Measurements from ENCODE around the gene ZNF385B.
A peak's percentile ranks its signal among the peaks of the same experiment; 100 is the strongest.

Gene ZNF385B

DNA sequence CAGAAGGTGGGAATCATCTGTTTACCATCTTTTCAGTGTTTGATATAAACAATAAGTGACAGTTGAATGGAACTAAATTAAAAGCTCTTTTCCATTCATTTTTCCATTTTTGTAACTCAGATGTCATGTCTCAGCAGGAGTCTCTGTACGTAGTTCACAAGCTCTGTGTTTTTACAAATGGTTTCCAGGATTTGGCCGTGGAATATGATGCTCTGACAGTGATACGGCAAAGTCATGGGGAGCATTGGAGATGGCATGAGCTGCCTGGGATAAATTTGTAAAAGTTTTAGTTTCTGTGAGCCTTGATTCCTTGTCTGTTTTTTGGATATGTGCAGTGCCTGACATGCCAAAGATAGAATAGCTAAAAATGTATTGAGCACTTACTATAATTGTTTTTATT is 428.7 kb downstream of the ZNF385B start:
- ATAC-seq, result no peak

DNA sequence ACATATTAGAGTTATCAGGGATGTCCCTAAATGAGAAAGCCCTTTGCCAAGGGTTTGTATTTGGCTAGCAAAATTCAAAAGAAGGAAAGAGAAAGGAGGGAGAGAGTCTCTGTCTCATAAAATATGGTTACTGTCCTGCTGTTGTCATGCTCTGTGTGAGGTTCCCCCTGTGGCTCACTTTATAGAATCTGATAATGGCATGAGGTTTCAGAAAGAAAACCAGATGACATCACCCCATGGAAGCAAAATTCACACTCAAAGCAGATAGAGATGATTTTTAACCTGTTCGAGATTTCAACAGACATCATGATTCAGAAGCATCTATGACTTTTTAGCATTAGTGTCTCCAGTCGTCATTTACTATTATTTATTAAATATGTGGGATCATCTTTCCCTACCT is 431.8 kb downstream of the ZNF385B start:
- ATAC-seq, result no peak

DNA sequence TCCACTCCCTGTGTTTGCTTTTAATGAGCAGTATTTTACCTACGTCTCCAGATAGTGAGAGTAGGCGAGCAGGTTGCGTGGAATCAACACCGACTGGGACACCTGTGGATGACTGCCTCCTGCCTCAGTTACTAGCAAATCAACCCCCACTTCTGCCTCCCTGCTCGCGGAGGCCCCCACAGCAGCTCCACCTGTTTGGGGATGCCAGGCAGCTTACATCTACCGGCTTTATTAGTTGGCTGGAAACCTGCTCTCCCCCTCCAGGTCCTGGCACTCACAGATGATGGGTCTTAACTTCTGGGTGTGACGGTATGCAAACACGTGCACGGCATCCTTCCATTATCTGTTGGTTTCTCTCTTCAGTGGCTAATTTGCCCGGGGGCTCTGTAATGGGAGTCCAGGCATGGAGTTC is 432.3 kb downstream of the ZNF385B start:
- no peak for ATAC-seq

DNA sequence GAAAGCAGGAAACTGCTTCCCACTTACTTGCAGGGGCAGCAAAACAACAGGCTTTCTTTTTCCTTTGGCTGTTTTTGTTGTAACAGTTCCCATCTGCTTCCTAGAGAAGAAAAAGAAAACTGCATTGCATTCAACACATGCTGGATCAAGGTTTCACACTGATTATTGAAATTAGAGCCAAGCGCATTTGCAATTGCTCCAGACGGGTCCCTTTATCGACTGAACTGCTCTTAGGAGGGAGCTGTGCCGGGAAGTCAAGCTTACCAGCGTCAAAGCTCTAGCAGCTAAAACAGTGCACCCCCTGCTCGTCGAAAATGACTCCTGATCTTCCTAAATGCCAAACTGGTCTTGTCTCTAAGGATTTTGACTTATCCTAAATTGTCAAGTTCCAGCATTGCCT is 432.8 kb downstream of the ZNF385B start:
- no peak for ATAC-seq

DNA sequence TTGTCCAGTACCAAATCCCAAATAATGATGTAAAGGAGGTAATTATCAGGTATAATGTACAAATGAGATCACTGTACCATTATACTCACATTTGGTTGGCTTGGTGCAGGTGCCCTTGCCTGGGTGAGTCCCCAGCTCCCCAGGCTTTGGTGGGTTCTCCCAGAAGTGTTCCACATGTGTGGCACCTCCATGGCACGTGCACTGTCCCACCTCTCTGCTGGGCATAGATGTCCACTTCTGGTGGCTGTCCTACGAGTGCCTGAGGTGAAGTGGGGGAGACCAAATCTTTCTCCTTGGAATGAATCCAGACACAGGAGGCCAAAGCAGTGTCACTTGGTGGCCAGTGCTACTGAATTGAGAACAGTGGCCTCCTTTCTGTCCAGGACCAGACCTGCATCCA is 434.3 kb downstream of the ZNF385B start:
- ATAC-seq, result no peak

DNA sequence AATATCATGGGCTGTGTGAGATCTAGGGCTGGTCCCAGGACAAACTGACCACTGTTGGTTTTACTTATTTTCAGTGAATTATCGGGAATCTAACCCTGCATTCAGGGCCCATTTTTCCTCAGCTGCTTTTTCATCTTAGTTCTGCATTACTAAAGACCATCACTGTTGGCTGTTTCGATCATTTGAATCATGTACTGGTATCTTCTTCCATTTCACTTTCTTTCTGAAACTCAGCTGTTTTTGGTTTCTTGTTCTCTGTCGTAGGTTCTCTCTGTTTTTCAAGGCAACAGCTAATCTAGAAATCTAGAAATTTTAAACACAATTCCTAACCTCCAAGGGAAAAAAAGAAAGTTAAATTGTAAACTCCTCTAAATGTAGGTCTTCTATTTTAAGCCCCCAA is 436.8 kb downstream of the ZNF385B start:
- ATAC-seq, result no peak

DNA sequence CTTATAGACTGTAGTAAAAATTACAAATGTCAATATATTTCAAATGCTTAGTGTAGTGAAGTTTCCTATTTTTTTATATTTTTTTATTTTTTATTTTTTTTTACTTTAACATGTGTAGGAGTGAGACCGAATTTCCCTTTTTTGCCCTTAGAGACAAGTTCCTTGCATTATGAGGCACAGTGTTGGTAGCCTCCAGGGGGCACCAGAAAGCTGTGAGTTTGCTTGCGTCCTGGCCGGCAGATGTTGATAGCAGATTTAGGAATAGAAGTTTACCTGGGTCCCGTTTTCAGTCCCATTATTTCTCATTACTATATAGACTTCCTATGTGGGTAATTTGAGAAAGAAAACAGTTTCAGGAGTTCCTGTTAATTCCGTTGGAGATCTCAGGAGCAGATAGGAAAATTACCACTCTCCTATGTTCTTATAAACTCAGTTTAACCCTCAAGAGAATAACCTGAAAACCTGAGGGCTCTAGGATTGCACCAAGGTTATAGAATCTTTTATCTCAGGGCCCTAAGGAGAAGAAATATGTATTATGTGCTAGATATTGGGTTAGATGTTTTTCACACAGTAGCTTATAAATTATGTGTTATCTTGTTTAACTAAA is 439.3 kb downstream of the ZNF385B start:
- peak in 1 of 2 donors; percentile 45 for ATAC-seq

DNA sequence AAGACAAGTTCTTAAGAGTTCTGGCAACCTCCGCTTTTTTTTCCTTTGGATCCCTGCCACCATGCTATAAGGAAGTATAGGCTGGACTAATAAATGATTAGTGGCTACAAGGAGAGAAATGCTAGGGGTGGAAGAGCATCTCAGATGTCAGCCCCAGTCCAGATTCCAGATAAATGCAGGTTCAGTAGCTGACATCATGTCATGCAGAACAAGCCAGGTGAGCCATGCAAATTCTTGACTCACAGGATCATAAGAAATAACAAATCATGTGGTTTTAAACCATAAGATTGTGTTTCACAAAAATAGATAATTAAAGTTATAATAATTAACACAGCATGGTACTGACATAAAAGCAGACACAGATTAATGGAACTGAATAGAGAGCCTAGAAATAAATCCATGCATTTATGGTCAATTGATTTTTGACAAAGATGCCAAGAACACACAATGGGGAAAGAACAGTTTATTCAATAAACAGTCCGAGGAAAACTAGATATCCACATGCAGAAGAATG is 443.9 kb downstream of the ZNF385B start:
- no peak for ATAC-seq

DNA sequence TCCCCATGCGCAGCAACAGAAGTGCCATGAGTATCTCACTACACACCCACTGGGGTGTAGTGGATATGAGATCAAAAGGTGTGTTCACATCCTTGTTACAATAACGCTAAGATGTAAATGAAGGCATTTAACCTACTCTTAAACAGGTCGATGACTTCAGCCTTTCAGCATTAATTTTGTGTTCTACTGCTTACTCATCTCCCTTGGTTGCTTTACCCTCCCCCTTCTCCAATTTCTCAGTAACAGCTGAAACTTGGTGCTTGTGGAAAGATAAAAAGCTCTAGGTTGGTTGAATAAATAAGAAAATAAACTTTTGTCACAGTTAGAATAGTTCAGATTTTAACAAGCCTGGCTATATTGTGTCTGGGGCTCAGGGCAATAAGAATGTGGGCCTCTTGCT is 449.3 kb downstream of the ZNF385B start:
- no peak for ATAC-seq

DNA sequence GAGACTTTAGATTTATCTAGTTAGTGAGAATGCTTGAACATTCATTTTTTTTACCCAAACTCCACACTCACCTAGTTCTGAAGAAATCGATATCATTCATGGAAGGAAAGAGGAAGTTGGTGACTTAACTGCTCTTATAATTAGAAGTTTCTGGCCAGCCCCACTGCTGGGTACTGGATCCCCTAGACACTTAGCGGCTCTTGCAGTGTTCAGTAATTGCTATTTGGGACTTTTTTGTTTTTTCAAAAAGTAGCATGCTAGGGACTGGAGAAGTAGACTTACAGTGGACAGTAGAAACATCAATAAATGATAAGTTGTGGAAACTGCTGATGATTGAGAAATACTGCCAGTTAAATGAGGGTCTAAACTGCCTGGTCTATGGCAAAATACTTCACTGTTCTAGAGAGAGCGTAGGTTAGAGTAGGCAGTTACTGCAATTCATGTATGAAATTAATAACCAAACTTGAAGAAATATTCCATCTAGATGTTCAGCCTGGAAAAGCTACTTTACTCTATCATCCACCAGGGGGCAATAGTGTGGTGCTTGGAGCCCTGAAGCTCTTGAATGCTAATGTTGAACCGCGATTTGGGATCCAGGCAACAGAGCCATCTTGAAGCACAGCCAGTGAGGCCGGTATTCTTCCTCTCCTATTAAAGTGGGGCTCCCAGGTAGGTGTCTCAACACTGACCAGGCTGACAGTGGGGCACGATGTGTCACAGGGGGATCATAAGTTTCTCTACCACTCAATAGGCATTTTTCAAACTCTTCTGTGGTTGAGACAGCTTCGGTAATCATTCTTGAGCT is 450.7 kb downstream of the ZNF385B start:
- peak; percentile 38 to 46 for ATAC-seq

DNA sequence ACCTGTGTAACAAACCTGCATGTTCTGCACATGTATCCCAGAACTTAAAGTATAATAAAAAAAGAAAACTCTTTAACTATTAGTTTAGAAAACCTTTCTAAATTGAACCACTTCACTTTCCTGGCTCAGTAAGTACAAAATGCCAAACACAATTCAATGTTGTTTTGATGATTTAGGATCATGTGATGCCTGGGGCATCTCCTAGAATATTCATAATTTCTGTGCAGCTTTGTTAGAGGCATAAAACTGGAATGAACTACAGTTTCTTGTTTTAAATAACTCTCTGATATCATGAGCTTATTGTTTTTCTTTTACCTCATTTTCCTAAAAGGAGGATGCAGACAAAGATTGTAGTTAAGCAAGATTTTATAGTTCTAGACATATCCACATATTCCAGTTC is 457.8 kb downstream of the ZNF385B start:
- ATAC-seq, result no peak

DNA sequence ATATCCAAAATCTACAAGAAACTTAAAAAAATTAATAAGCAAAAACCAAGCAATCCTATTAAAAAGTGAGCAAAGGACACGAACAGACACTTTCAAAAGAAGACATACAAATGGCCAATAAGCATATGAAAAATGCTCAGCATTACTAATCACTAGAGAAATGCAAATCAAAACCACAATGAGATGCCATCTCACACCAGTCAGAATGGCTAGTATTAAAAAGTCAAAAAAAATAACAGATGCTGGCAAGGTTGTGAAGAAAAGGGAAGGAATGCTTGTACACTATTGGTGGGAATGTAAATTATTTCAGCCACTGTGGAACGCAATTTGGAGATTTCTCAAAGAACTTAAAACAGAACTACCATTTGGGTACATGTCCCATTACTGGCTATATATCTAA is 467.9 kb downstream of the ZNF385B start:
- no peak for ATAC-seq
